Measurements from ENCODE around the gene SLC5A8.

- TF ChIP-seq, protein P1, sequence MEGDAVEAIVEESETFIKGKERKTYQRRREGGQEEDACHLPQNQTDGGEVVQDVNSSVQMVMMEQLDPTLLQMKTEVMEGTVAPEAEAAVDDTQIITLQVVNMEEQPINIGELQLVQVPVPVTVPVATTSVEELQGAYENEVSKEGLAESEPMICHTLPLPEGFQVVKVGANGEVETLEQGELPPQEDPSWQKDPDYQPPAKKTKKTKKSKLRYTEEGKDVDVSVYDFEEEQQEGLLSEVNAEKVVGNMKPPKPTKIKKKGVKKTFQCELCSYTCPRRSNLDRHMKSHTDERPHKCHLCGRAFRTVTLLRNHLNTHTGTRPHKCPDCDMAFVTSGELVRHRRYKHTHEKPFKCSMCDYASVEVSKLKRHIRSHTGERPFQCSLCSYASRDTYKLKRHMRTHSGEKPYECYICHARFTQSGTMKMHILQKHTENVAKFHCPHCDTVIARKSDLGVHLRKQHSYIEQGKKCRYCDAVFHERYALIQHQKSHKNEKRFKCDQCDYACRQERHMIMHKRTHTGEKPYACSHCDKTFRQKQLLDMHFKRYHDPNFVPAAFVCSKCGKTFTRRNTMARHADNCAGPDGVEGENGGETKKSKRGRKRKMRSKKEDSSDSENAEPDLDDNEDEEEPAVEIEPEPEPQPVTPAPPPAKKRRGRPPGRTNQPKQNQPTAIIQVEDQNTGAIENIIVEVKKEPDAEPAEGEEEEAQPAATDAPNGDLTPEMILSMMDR (conservative IDR thresholded peaks at IDR 0.05 in 1 of 2, IDR thresholded peaks at IDR 0.05 in 1 of 2; ENCODE audit: extremely low read depth in 1 of 2, insufficient read depth in 1 of 2, low read depth in 1 of 2, low read length in 2 of 2), result no peak
- no peak for TF ChIP-seq EZH2 (IDR thresholded peaks at IDR 0.05; ENCODE audit: borderline replicate concordance, low read length)
Observed at GRCh38 chr12:101127521-101128219, 82.4 kb downstream of the SLC5A8 start.

Measured in mammary epithelial cell (primary cell).